22Rv1 (cell line): ENCODE measurements around the gene GCAT.

Experiments used
- ZFX ChIP-seq: fragments of 450-650 bp; IDR thresholded peaks from 2 replicates; pipeline ENCODE4 v1.6.1; 2017; ENCODE audit warnings: antibody characterized with exemption, borderline replicate concordance
- TF ChIP-seq, protein P1 (sequence below): fragments of 450-650 bp; IDR thresholded peaks from 2 replicates; pipeline ENCODE4 v1.5.1; 2017; ENCODE audit warnings: mild to moderate bottlenecking

DNA sequence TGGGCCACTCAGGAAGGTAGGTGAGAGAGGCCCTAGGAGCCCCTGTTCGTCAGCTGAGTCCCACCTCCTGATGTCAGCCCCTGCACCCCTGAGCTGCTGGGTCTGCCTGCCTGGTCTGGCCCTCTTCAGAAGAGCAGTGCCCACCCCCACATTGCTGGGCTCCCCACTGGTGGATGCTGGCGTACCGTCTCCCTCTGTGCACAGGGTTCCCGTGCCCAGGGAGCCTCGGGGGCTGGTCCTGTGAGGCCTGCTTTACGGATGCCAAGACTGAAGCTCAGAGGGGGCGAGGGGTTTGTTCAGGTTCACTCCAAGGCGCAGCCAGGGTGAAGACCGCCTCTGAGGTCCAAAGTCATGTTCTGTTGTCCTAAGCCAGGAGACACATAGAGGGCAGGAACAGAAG lies 44.7 kb upstream of the GCAT start:
- TF ChIP-seq, protein P1, sequence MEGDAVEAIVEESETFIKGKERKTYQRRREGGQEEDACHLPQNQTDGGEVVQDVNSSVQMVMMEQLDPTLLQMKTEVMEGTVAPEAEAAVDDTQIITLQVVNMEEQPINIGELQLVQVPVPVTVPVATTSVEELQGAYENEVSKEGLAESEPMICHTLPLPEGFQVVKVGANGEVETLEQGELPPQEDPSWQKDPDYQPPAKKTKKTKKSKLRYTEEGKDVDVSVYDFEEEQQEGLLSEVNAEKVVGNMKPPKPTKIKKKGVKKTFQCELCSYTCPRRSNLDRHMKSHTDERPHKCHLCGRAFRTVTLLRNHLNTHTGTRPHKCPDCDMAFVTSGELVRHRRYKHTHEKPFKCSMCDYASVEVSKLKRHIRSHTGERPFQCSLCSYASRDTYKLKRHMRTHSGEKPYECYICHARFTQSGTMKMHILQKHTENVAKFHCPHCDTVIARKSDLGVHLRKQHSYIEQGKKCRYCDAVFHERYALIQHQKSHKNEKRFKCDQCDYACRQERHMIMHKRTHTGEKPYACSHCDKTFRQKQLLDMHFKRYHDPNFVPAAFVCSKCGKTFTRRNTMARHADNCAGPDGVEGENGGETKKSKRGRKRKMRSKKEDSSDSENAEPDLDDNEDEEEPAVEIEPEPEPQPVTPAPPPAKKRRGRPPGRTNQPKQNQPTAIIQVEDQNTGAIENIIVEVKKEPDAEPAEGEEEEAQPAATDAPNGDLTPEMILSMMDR, result no peak
- TF ChIP-seq ZFX, result no peak
